HepG2 (cell line): ENCODE measurements around the gene SCRT2. TPM values are rescaled to one million over a fixed set of nuclear protein-coding genes. Genes with fewer than 3 reads are reported as not detected.

Experiments used
- HNF1B ChIP-seq: sonication (generic); formaldehyde crosslinking; IDR thresholded peaks from 2 replicates; pipeline ENCODE4 v1.5.1; 2020; ENCODE audit warnings: mild to moderate bottlenecking, moderate library complexity, missing genetic modification reagents
- TCF7 ChIP-seq: sonication (generic); IDR thresholded peaks from 2 replicates; pipeline ENCODE4 v1.6.1; 2016; ENCODE audit warnings: antibody characterized with exemption, low read depth
- TOE1 ChIP-seq: sonication (generic); formaldehyde crosslinking; IDR thresholded peaks from 2 replicates; pipeline ENCODE4 v1.4.0; 2020; ENCODE audit warnings: mild to moderate bottlenecking, missing genetic modification reagents
- ZNF12 ChIP-seq: sonication (generic); formaldehyde crosslinking; IDR thresholded peaks from 2 replicates; pipeline ENCODE4 v1.5.0; 2020; ENCODE audit warnings: missing genetic modification reagents
- ZNF275 ChIP-seq: sonication (generic); formaldehyde crosslinking; IDR thresholded peaks from 2 replicates; pipeline ENCODE4 v1.8.0; 2022; ENCODE audit warnings: missing genetic modification reagents, mild to moderate bottlenecking, inconsistent platforms, borderline replicate concordance
- ZNF367 ChIP-seq: sonication (generic); formaldehyde crosslinking; IDR thresholded peaks from 2 replicates; pipeline ENCODE4 v1.4.0; 2020; ENCODE audit warnings: missing genetic modification reagents, borderline replicate concordance
- ZNF598 ChIP-seq: sonication (generic); formaldehyde crosslinking; IDR thresholded peaks from 2 replicates; pipeline ENCODE4 v1.5.1; 2020; ENCODE audit warnings: mild to moderate bottlenecking, missing genetic modification reagents, borderline replicate concordance
- ZNF605 ChIP-seq: sonication (generic); formaldehyde crosslinking; IDR thresholded peaks from 2 replicates; pipeline ENCODE4 v1.8.0; 2022; ENCODE audit warnings: mild to moderate bottlenecking, missing genetic modification reagents
- ZNF703 ChIP-seq: sonication (generic); formaldehyde crosslinking; IDR thresholded peaks from 2 replicates; pipeline ENCODE4 v1.5.1; 2020; ENCODE audit warnings: missing genetic modification reagents, mild to moderate bottlenecking, moderate library complexity, borderline replicate concordance
- polyA plus RNA-seq, 8 experiments: library from polyadenylated mRNA; depleted of rRNA in 3 of 8; stranded (reverse) in 7 of 8; unstranded in 1 of 8; fragments of >200 nt; fragmentation: Illumina TruSeq in 4 of 8; extraction: Trizol in 4 of 8; gene quantifications; 2 replicates each; pipeline versions ENCODE4 v1.2.1 to v1.2.3, GENCODE V29; 2011 to 2016; ENCODE audit warnings: low read depth in 4 of 8, missing spikeins in 1 of 8, mixed read lengths in 1 of 8; ENCODE audit not compliant: insufficient read depth in 1 of 8
- total RNA-seq, 5 experiments: library from RNA; depleted of rRNA; stranded (reverse); fragments of >200 nt; fragmentation: Illumina TruSeq; extraction: Trizol; gene quantifications; 2 replicates each; pipeline ENCODE4 v1.2.3, GENCODE V29; 2016; ENCODE audit warnings: low read depth in 1 of 5
- TF ChIP-seq, protein P1 (sequence below), 2 experiments: sonication (generic) in 1 of 2; formaldehyde crosslinking in 1 of 2; IDR thresholded peaks; 2 replicates each; pipeline versions ENCODE4 v1.4.0 to v1.6.1; 2018 to 2020; ENCODE audit warnings: missing genetic modification reagents in 2 of 2, borderline replicate concordance in 1 of 2, low read depth in 1 of 2, mild to moderate bottlenecking in 1 of 2, missing biosample characterization in 1 of 2
- TF ChIP-seq, protein P2 (sequence below): fragments of 450-650 bp; IDR thresholded peaks from 2 replicates; pipeline ENCODE4 v1.6.1; 2016
- TF ChIP-seq, protein P3 (sequence below): sonication (generic); formaldehyde crosslinking; IDR thresholded peaks from 2 replicates; pipeline ENCODE4 v1.4.0; 2020; ENCODE audit warnings: missing genetic modification reagents, borderline replicate concordance
- TF ChIP-seq, protein P4 (sequence below): IDR thresholded peaks from 2 replicates; pipeline ENCODE4 v1.6.1; 2016; ENCODE audit warnings: low read depth, missing genetic modification reagents, missing compliant biosample characterization

Gene SCRT2
- total and polyA plus RNA-seq, 2 of the 13 experiments (the other 11 are each of a cell fraction or from before 2014, with no cell fraction given), result not detected

- TF ChIP-seq TCF7 (no peak; the same call in 1 of the 2 replicates), ZNF605 (CRISPR knock-in tag) (no peak; the same call in 1 of the 2 replicates), ZNF703 (CRISPR knock-in tag) (0 out of 2 replicates have a peak, but pooled peaks have one; percentile 71), ZNF598 (peak; percentile 77; the same call in 1 of the 2 replicates), ZNF367 (CRISPR knock-in tag) (no peak), ZNF12 (CRISPR knock-in tag) (peak; percentile 21; the same call in 1 of the 2 replicates), ZNF275 (CRISPR knock-in tag) (0 out of 2 replicates have a peak, but pooled peaks have one; percentile 40), HNF1B (CRISPR knock-in tag) (peak; percentile 98), TOE1 (CRISPR knock-in tag) (no peak)
- TF ChIP-seq, protein P1, sequence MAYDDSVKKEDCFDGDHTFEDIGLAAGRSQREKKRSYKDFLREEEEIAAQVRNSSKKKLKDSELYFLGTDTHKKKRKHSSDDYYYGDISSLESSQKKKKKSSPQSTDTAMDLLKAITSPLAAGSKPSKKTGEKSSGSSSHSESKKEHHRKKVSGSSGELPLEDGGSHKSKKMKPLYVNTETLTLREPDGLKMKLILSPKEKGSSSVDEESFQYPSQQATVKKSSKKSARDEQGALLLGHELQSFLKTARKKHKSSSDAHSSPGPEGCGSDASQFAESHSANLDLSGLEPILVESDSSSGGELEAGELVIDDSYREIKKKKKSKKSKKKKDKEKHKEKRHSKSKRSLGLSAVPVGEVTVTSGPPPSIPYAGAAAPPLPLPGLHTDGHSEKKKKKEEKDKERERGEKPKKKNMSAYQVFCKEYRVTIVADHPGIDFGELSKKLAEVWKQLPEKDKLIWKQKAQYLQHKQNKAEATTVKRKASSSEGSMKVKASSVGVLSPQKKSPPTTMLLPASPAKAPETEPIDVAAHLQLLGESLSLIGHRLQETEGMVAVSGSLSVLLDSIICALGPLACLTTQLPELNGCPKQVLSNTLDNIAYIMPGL (CRISPR knock-in tag; IDR thresholded peaks at IDR 0.05; ENCODE audit: borderline replicate concordance in 1 of 2, low read depth in 1 of 2), result peak; percentile 96 to 97
- TF ChIP-seq, protein P2, sequence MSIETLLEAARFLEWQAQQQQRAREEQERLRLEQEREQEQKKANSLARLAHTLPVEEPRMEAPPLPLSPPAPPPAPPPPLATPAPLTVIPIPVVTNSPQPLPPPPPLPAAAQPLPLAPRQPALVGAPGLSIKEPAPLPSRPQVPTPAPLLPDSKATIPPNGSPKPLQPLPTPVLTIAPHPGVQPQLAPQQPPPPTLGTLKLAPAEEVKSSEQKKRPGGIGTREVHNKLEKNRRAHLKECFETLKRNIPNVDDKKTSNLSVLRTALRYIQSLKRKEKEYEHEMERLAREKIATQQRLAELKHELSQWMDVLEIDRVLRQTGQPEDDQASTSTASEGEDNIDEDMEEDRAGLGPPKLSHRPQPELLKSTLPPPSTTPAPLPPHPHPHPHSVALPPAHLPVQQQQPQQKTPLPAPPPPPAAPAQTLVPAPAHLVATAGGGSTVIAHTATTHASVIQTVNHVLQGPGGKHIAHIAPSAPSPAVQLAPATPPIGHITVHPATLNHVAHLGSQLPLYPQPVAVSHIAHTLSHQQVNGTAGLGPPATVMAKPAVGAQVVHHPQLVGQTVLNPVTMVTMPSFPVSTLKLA, result peak; percentile 43; the same call in 1 of the 2 replicates
- TF ChIP-seq, protein P3, sequence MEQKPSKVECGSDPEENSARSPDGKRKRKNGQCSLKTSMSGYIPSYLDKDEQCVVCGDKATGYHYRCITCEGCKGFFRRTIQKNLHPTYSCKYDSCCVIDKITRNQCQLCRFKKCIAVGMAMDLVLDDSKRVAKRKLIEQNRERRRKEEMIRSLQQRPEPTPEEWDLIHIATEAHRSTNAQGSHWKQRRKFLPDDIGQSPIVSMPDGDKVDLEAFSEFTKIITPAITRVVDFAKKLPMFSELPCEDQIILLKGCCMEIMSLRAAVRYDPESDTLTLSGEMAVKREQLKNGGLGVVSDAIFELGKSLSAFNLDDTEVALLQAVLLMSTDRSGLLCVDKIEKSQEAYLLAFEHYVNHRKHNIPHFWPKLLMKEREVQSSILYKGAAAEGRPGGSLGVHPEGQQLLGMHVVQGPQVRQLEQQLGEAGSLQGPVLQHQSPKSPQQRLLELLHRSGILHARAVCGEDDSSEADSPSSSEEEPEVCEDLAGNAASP (CRISPR knock-in tag), result peak; percentile 77; the same call in 1 of the 2 replicates
- TF ChIP-seq, protein P4, sequence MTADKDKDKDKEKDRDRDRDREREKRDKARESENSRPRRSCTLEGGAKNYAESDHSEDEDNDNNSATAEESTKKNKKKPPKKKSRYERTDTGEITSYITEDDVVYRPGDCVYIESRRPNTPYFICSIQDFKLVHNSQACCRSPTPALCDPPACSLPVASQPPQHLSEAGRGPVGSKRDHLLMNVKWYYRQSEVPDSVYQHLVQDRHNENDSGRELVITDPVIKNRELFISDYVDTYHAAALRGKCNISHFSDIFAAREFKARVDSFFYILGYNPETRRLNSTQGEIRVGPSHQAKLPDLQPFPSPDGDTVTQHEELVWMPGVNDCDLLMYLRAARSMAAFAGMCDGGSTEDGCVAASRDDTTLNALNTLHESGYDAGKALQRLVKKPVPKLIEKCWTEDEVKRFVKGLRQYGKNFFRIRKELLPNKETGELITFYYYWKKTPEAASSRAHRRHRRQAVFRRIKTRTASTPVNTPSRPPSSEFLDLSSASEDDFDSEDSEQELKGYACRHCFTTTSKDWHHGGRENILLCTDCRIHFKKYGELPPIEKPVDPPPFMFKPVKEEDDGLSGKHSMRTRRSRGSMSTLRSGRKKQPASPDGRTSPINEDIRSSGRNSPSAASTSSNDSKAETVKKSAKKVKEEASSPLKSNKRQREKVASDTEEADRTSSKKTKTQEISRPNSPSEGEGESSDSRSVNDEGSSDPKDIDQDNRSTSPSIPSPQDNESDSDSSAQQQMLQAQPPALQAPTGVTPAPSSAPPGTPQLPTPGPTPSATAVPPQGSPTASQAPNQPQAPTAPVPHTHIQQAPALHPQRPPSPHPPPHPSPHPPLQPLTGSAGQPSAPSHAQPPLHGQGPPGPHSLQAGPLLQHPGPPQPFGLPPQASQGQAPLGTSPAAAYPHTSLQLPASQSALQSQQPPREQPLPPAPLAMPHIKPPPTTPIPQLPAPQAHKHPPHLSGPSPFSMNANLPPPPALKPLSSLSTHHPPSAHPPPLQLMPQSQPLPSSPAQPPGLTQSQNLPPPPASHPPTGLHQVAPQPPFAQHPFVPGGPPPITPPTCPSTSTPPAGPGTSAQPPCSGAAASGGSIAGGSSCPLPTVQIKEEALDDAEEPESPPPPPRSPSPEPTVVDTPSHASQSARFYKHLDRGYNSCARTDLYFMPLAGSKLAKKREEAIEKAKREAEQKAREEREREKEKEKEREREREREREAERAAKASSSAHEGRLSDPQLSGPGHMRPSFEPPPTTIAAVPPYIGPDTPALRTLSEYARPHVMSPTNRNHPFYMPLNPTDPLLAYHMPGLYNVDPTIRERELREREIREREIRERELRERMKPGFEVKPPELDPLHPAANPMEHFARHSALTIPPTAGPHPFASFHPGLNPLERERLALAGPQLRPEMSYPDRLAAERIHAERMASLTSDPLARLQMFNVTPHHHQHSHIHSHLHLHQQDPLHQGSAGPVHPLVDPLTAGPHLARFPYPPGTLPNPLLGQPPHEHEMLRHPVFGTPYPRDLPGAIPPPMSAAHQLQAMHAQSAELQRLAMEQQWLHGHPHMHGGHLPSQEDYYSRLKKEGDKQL (CRISPR knock-in tag), result no peak
These were observed 30.1 kb downstream of the SCRT2 start (continued) for GRCh38 chr20:645318-646106.
